Thyroid gland (tissue), 4 donors: ENCODE results near the gene ZNF804B.

Experiments used
- POLR2A ChIP-seq, 2 donors: fragments of 450-650 bp; IDR thresholded peaks; one replicate each; pipeline ENCODE4 v1.6.1; 2017; ENCODE audit warnings: antibody characterized with exemption in 2 of 2, mild to moderate bottlenecking in 2 of 2, moderate library complexity in 1 of 2
- TF ChIP-seq, protein P1 (sequence below), 6 experiments: fragments of 200-600 bp in 3 of 6; fragments of 450-650 bp in 3 of 6; sonication (generic) in 3 of 6; IDR thresholded peaks; one replicate each; pipeline ENCODE4 v1.5.1; 2016 to 2019; ENCODE audit warnings: antibody characterized with exemption in 6 of 6, mild to moderate bottlenecking in 2 of 6, inconsistent platforms in 1 of 6, moderate library complexity in 1 of 6

DNA sequence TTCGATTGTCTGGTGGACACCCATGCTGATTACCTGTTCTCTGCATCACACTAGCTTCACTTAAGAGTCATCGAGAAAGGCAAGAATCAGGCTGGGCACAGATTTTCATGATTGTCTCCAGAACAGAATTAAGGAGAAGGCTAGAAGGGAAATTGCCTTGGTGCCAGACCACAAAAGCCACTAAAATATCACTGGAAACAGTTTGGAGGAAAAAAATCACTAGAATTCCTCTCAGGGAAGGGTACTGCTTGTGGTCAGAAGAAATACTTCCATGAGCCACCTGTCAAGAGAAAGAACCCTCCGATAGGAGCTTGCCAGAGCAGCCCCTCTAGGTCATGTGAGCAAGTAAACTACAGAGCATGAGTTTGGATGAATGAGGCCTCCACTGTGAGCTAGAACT, 305.3 kb downstream of the ZNF804B start:
- TF ChIP-seq, protein P1, sequence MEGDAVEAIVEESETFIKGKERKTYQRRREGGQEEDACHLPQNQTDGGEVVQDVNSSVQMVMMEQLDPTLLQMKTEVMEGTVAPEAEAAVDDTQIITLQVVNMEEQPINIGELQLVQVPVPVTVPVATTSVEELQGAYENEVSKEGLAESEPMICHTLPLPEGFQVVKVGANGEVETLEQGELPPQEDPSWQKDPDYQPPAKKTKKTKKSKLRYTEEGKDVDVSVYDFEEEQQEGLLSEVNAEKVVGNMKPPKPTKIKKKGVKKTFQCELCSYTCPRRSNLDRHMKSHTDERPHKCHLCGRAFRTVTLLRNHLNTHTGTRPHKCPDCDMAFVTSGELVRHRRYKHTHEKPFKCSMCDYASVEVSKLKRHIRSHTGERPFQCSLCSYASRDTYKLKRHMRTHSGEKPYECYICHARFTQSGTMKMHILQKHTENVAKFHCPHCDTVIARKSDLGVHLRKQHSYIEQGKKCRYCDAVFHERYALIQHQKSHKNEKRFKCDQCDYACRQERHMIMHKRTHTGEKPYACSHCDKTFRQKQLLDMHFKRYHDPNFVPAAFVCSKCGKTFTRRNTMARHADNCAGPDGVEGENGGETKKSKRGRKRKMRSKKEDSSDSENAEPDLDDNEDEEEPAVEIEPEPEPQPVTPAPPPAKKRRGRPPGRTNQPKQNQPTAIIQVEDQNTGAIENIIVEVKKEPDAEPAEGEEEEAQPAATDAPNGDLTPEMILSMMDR (IDR thresholded peaks at IDR 0.05) = no peak
- no peak for TF ChIP-seq POLR2A (IDR thresholded peaks at IDR 0.05)
